ENCODE data around the gene PAX8. TPM values are rescaled to one million over a fixed set of nuclear protein-coding genes. Genes with fewer than 3 reads are reported as not detected.

PAX8 gene
- total RNA-seq, 1 donor = 0.31 TPM

GRCh38 chr2:113206251-113206650 lies 72.5 kb downstream of the PAX8 start:
- Histone ChIP-seq H3K9me3 (ENCODE audit: low read depth, low read length) (no peaks in the 10 kb centered on the region), H3K4me3 (ENCODE audit: low read length) (no peak overlapping the region), H3K4me1 (ENCODE audit: insufficient read depth, low read length) (peaks cover 13% of the 10 kb centered on the region), H3K27me3 (ENCODE audit: insufficient read depth, low read length) (no peaks in the 10 kb centered on the region)

- Histone ChIP-seq H3K4me3 (ENCODE audit: low read length) (no peak overlapping the region), H3K9me3 (ENCODE audit: low read depth, low read length) (no peaks in the 10 kb centered on the region), H3K27me3 (ENCODE audit: insufficient read depth, low read length) (no peaks in the 10 kb centered on the region)
Observed at GRCh38 chr2:113203901-113204519, 74.7 kb downstream of the PAX8 start.

GRCh38 chr2:113203217-113203530 lies 75.5 kb downstream of the PAX8 start:
- no peak overlapping the region for H3K4me3 ChIP-seq (ENCODE audit: low read length)
- no peaks in the 10 kb centered on the region for H3K27me3 ChIP-seq (ENCODE audit: insufficient read depth, low read length)
- H3K4me1 ChIP-seq (ENCODE audit: insufficient read depth, low read length) = peaks cover 17% of the 10 kb centered on the region

More at GRCh38 chr2:113203901-113204519, 74.7 kb downstream of the PAX8 start:
- H3K4me1 ChIP-seq (ENCODE audit: insufficient read depth, low read length) = peaks cover 11% of the 10 kb centered on the region

GRCh38 chr2:113202305-113203216 lies 76.2 kb downstream of the PAX8 start:
- Histone ChIP-seq H3K4me3 (ENCODE audit: low read length) (no peak overlapping the region), H3K4me1 (ENCODE audit: insufficient read depth, low read length) (peaks cover 17% of the 10 kb centered on the region), H3K9me3 (ENCODE audit: low read depth, low read length) (no peaks in the 10 kb centered on the region), H3K27me3 (ENCODE audit: insufficient read depth, low read length) (no peaks in the 10 kb centered on the region)

More at GRCh38 chr2:113203217-113203530, 75.5 kb downstream of the PAX8 start:
- no peaks in the 10 kb centered on the region for H3K9me3 ChIP-seq (ENCODE audit: low read depth, low read length)

- H3K9me3 ChIP-seq (ENCODE audit: low read depth, low read length) = no peaks in the 10 kb centered on the region
- peaks cover 17% of the 10 kb centered on the region for H3K4me1 ChIP-seq (ENCODE audit: insufficient read depth, low read length)
- no peak overlapping the region for H3K4me3 ChIP-seq (ENCODE audit: low read length)
- H3K27me3 ChIP-seq (ENCODE audit: insufficient read depth, low read length) = no peaks in the 10 kb centered on the region
Observed at GRCh38 chr2:113201496-113202304, 77.0 kb downstream of the PAX8 start.

- Histone ChIP-seq H3K4me3 (ENCODE audit: low read length) (no peak overlapping the region), H3K27me3 (ENCODE audit: insufficient read depth, low read length) (no peaks in the 10 kb centered on the region), H3K4me1 (ENCODE audit: insufficient read depth, low read length) (peaks cover 17% of the 10 kb centered on the region), H3K9me3 (ENCODE audit: low read depth, low read length) (no peaks in the 10 kb centered on the region)
Observed at GRCh38 chr2:113200736-113201490, 77.8 kb downstream of the PAX8 start.

GRCh38 chr2:113200236-113200635 lies 78.5 kb downstream of the PAX8 start:
- Histone ChIP-seq H3K9me3 (ENCODE audit: low read depth, low read length) (no peaks in the 10 kb centered on the region), H3K4me1 (ENCODE audit: insufficient read depth, low read length) (peaks cover 17% of the 10 kb centered on the region), H3K27me3 (ENCODE audit: insufficient read depth, low read length) (no peaks in the 10 kb centered on the region), H3K4me3 (ENCODE audit: low read length) (no peak overlapping the region)

GRCh38 chr2:113198790-113199612 lies 79.7 kb downstream of the PAX8 start:
- H3K9me3 ChIP-seq (ENCODE audit: low read depth, low read length) = no peaks in the 10 kb centered on the region
- peak overlapping the region; percentile 16 for H3K4me3 ChIP-seq (ENCODE audit: low read length)
- no peaks in the 10 kb centered on the region for H3K27me3 ChIP-seq (ENCODE audit: insufficient read depth, low read length)
- peaks cover 10% of the 10 kb centered on the region for H3K4me1 ChIP-seq (ENCODE audit: insufficient read depth, low read length)

GRCh38 chr2:113198048-113198789 lies 80.5 kb downstream of the PAX8 start:
- H3K27me3 ChIP-seq (ENCODE audit: insufficient read depth, low read length) = no peaks in the 10 kb centered on the region
- peaks cover 7% of the 10 kb centered on the region for H3K4me1 ChIP-seq (ENCODE audit: insufficient read depth, low read length)
- no peak overlapping the region for H3K4me3 ChIP-seq (ENCODE audit: low read length)
- no peaks in the 10 kb centered on the region for H3K9me3 ChIP-seq (ENCODE audit: low read depth, low read length)

- Histone ChIP-seq H3K9me3 (ENCODE audit: low read depth, low read length) (no peaks in the 10 kb centered on the region), H3K4me1 (ENCODE audit: insufficient read depth, low read length) (peaks cover 7% of the 10 kb centered on the region), H3K4me3 (ENCODE audit: low read length) (no peak overlapping the region), H3K27me3 (ENCODE audit: insufficient read depth, low read length) (no peaks in the 10 kb centered on the region)
Observed at GRCh38 chr2:113197347-113198047, 81.2 kb downstream of the PAX8 start.

GRCh38 chr2:113196839-113197238 lies 81.9 kb downstream of the PAX8 start:
- H3K9me3 ChIP-seq (ENCODE audit: low read depth, low read length) = no peaks in the 10 kb centered on the region
- no peak overlapping the region for H3K4me3 ChIP-seq (ENCODE audit: low read length)

GRCh38 chr2:113195923-113196501 lies 82.7 kb downstream of the PAX8 start:
- Histone ChIP-seq H3K4me1 (ENCODE audit: insufficient read depth, low read length) (peaks cover 10% of the 10 kb centered on the region), H3K27me3 (ENCODE audit: insufficient read depth, low read length) (no peaks in the 10 kb centered on the region), H3K4me3 (ENCODE audit: low read length) (no peak overlapping the region), H3K9me3 (ENCODE audit: low read depth, low read length) (no peaks in the 10 kb centered on the region)

More at GRCh38 chr2:113196839-113197238, 81.9 kb downstream of the PAX8 start:
- peaks cover 7% of the 10 kb centered on the region for H3K4me1 ChIP-seq (ENCODE audit: insufficient read depth, low read length)
- H3K27me3 ChIP-seq (ENCODE audit: insufficient read depth, low read length) = no peaks in the 10 kb centered on the region
